Astrocyte of the spinal cord (primary cell): ENCODE data around the gene FBRS.

Source experiments
- DNase-seq: peaks from one replicate; pipeline ENCODE4 v3.0.0; 2011; ENCODE audit warnings: low read depth, low spot score
- H3K4me3 ChIP-seq: 2 replicates; pipeline ENCODE4 v1.5.1; 2011; ENCODE audit warnings: low read depth, mild to moderate bottlenecking, low read length, moderate library complexity
- in situ Hi-C: cut with HindIII; loops from 2 replicates; pipeline ENCODE4 v1.10.0; 2017; ENCODE audit warnings: low sequenced_read_pairs
- TF ChIP-seq, protein P1 (sequence below): IDR thresholded peaks from 2 replicates; pipeline ENCODE4 v1.5.1; 2012; ENCODE audit warnings: low read depth, mild to moderate bottlenecking, low read length, inconsistent platforms

FBRS gene

GRCh38 chr16:30657866-30658730 is at the start of gene FBRS:
Gene FBRS, plus strand, starts transcription at chr16:30658431. Its CDS starts 1,088 bp downstream, at chr16:30659519.
- TF ChIP-seq, protein P1, sequence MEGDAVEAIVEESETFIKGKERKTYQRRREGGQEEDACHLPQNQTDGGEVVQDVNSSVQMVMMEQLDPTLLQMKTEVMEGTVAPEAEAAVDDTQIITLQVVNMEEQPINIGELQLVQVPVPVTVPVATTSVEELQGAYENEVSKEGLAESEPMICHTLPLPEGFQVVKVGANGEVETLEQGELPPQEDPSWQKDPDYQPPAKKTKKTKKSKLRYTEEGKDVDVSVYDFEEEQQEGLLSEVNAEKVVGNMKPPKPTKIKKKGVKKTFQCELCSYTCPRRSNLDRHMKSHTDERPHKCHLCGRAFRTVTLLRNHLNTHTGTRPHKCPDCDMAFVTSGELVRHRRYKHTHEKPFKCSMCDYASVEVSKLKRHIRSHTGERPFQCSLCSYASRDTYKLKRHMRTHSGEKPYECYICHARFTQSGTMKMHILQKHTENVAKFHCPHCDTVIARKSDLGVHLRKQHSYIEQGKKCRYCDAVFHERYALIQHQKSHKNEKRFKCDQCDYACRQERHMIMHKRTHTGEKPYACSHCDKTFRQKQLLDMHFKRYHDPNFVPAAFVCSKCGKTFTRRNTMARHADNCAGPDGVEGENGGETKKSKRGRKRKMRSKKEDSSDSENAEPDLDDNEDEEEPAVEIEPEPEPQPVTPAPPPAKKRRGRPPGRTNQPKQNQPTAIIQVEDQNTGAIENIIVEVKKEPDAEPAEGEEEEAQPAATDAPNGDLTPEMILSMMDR: peak; percentile 72
- peak; percentile 100 for DNase-seq
- H3K4me3 ChIP-seq: peak within 1 kb of the TSS; percentile 91
- in situ Hi-C loops: no loop called here

- TF ChIP-seq, protein P1: no peak
- in situ Hi-C loops: no loop called here
- peak overlapping the region; percentile 88 for H3K4me3 ChIP-seq
- DNase-seq: peak; percentile 44
Measured at GRCh38 chr16:30609002-30609925, 49.0 kb upstream of the FBRS start.

- peak within 1 kb of the TSS; percentile 88 for H3K4me3 ChIP-seq
- peak; percentile 97 for DNase-seq
- in situ Hi-C loops: no loop called here
- TF ChIP-seq, protein P1: no peak
Measured at GRCh38 chr16:30609926-30610839, 48.0 kb upstream of the FBRS start, which contains the start of gene ZNF689. Gene ZNF689, minus strand, starts transcription at chr16:30610389. Its CDS starts 348 bp downstream, at chr16:30610041.

GRCh38 chr16:30615358-30616091 is 42.7 kb upstream of the FBRS start:
- TF ChIP-seq, protein P1: peak; percentile 66
- no peak for DNase-seq
- in situ Hi-C loops: no loop called here
- H3K4me3 ChIP-seq: no peak overlapping the region

DNA sequence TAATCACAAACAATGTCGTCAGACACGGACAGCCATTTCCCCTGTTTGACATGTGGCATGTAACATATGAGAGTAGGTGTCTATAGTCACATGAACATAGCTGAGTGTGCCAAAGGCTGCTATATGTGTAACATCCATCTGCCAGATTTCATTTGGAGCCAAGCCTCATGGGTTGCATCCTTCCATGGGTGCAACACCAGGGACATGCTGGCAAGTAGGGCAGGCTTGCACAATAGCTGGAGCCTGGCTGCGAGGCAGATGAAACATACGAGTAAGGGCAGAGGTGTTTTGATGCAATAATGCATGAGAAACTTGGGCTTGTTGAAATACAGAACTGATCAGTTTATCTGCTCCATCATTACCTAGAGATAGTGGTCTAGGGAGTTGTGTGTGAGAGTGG is 39.0 kb upstream of the FBRS start:
- DNase-seq: no peak

More for the DNA sequence above, 39.0 kb upstream of the FBRS start:
- no peak overlapping the region for H3K4me3 ChIP-seq
- TF ChIP-seq, protein P1: no peak
- in situ Hi-C loops: no loop called here
